Astrocyte (in vitro differentiated cells and primary cell): ENCODE data around the gene F5.

Source experiments
- CTCF ChIP-seq: IDR thresholded peaks from 2 replicates; pipeline ENCODE4 v1.5.1; 2011; ENCODE audit warnings: low read depth, mild to moderate bottlenecking, inconsistent platforms, low read length, moderate library complexity; ENCODE audit not compliant: insufficient read depth
- EZH2 ChIP-seq: IDR thresholded peaks from 2 replicates; pipeline ENCODE4 v1.6.1; 2012; ENCODE audit warnings: mild to moderate bottlenecking, low read length, inconsistent platforms; ENCODE audit not compliant: insufficient read depth

- TF ChIP-seq CTCF, result no peak
- no peak for TF ChIP-seq EZH2
Measured at GRCh38 chr1:169527451-169528214, 58.6 kb downstream of the F5 start.
